Measurements from ENCODE around the gene SP3. TPM values are rescaled to one million over a fixed set of nuclear protein-coding genes. Genes with fewer than 3 reads are reported as not detected.
A peak's percentile ranks its signal among the peaks of the same experiment; 100 is the strongest.

SP3 gene
- total and polyA plus RNA-seq, 9 of the 15 experiments (the other 6 are each of a cell fraction or from before 2014, with no cell fraction given), result 12.0 to 106 (median 74.9) TPM

DNA sequence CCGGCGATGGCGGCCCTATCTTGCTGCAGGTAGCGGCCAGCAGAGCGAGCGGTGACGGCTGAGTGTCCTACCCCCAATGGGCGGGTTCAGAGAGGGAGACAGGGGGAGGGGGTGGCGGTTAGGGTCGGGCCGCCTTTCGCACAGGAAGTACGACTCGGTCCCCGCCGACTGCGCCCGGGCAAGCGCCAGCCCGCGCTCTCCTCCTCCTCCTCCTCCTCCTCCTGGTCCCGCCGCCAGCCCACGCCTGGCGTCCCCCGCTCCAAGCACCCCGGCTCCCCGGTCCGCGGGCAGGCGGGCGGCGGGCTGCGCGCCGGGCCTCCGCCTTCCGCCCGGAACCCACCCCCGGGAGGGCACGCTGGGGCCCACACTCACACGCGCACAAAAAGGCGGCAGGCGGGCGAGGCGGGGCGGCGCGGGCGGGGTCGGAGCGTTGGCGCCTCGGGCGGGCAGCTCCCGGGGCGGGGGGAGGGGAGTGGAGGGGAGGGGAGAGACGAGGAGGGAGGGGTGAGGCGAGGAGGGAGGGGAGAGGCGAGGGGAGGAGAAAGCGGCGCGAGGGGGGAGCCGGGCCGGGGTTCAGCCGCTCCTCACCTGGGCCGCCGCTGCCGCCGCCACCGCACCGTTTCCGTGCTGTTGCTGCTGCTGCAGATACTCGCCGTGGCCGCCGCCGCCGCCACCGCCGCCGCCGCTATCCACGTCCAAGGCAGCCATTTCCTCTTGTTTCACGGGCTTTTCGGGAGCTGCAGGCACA is 1.2 kb downstream of the SP3 start (continued):
- no peak for TF ChIP-seq TAL1 (IDR thresholded peaks at IDR 0.05)
- no peak for TF ChIP-seq NR1H2 (CRISPR knock-in tag; IDR thresholded peaks at IDR 0.05)
- TF ChIP-seq ZNF57 (CRISPR knock-in tag; IDR thresholded peaks at IDR 0.05), result no peak
- no peak for TF ChIP-seq HDAC1 (IDR thresholded peaks at IDR 0.05)
- TF ChIP-seq, protein P1, sequence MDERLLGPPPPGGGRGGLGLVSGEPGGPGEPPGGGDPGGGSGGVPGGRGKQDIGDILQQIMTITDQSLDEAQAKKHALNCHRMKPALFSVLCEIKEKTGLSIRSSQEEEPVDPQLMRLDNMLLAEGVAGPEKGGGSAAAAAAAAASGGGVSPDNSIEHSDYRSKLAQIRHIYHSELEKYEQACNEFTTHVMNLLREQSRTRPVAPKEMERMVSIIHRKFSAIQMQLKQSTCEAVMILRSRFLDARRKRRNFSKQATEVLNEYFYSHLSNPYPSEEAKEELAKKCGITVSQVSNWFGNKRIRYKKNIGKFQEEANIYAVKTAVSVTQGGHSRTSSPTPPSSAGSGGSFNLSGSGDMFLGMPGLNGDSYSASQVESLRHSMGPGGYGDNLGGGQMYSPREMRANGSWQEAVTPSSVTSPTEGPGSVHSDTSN (CRISPR knock-in tag; IDR thresholded peaks at IDR 0.05; ENCODE audit: low read depth), result no peak
- TF ChIP-seq, protein P1 (tag; conservative IDR thresholded peaks at IDR 0.05; ENCODE audit: low read depth), result no peak
- TF ChIP-seq, protein P2, sequence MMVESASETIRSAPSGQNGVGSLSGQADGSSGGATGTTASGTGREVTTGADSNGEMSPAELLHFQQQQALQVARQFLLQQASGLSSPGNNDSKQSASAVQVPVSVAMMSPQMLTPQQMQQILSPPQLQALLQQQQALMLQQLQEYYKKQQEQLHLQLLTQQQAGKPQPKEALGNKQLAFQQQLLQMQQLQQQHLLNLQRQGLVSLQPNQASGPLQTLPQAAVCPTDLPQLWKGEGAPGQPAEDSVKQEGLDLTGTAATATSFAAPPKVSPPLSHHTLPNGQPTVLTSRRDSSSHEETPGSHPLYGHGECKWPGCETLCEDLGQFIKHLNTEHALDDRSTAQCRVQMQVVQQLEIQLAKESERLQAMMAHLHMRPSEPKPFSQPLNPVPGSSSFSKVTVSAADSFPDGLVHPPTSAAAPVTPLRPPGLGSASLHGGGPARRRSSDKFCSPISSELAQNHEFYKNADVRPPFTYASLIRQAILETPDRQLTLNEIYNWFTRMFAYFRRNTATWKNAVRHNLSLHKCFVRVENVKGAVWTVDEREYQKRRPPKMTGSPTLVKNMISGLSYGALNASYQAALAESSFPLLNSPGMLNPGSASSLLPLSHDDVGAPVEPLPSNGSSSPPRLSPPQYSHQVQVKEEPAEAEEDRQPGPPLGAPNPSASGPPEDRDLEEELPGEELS (CRISPR knock-in tag; IDR thresholded peaks at IDR 0.05; ENCODE audit: borderline replicate concordance), result peak; percentile 97; the same call in 1 of the 2 replicates
- TF ChIP-seq ZFX (CRISPR knock-in tag; IDR thresholded peaks at IDR 0.05), result peak; percentile 79
- TF ChIP-seq, protein P3, sequence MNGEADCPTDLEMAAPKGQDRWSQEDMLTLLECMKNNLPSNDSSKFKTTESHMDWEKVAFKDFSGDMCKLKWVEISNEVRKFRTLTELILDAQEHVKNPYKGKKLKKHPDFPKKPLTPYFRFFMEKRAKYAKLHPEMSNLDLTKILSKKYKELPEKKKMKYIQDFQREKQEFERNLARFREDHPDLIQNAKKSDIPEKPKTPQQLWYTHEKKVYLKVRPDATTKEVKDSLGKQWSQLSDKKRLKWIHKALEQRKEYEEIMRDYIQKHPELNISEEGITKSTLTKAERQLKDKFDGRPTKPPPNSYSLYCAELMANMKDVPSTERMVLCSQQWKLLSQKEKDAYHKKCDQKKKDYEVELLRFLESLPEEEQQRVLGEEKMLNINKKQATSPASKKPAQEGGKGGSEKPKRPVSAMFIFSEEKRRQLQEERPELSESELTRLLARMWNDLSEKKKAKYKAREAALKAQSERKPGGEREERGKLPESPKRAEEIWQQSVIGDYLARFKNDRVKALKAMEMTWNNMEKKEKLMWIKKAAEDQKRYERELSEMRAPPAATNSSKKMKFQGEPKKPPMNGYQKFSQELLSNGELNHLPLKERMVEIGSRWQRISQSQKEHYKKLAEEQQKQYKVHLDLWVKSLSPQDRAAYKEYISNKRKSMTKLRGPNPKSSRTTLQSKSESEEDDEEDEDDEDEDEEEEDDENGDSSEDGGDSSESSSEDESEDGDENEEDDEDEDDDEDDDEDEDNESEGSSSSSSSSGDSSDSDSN (IDR thresholded peaks at IDR 0.05; ENCODE audit: borderline replicate concordance in 1 of 2, low read depth in 2 of 2, low read length in 2 of 2), result peak in 1 of 2 experiments; percentile 79; a peak in 3 of 4 replicates
- no peak for TF ChIP-seq ZNF311 (CRISPR knock-in tag; IDR thresholded peaks at IDR 0.05)
- TF ChIP-seq, protein P4, sequence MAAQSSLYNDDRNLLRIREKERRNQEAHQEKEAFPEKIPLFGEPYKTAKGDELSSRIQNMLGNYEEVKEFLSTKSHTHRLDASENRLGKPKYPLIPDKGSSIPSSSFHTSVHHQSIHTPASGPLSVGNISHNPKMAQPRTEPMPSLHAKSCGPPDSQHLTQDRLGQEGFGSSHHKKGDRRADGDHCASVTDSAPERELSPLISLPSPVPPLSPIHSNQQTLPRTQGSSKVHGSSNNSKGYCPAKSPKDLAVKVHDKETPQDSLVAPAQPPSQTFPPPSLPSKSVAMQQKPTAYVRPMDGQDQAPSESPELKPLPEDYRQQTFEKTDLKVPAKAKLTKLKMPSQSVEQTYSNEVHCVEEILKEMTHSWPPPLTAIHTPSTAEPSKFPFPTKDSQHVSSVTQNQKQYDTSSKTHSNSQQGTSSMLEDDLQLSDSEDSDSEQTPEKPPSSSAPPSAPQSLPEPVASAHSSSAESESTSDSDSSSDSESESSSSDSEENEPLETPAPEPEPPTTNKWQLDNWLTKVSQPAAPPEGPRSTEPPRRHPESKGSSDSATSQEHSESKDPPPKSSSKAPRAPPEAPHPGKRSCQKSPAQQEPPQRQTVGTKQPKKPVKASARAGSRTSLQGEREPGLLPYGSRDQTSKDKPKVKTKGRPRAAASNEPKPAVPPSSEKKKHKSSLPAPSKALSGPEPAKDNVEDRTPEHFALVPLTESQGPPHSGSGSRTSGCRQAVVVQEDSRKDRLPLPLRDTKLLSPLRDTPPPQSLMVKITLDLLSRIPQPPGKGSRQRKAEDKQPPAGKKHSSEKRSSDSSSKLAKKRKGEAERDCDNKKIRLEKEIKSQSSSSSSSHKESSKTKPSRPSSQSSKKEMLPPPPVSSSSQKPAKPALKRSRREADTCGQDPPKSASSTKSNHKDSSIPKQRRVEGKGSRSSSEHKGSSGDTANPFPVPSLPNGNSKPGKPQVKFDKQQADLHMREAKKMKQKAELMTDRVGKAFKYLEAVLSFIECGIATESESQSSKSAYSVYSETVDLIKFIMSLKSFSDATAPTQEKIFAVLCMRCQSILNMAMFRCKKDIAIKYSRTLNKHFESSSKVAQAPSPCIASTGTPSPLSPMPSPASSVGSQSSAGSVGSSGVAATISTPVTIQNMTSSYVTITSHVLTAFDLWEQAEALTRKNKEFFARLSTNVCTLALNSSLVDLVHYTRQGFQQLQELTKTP (IDR thresholded peaks at IDR 0.05; ENCODE audit: low read depth in 1 of 2, partially characterized antibody in 2 of 2), result no peak
- TF ChIP-seq, protein P5, sequence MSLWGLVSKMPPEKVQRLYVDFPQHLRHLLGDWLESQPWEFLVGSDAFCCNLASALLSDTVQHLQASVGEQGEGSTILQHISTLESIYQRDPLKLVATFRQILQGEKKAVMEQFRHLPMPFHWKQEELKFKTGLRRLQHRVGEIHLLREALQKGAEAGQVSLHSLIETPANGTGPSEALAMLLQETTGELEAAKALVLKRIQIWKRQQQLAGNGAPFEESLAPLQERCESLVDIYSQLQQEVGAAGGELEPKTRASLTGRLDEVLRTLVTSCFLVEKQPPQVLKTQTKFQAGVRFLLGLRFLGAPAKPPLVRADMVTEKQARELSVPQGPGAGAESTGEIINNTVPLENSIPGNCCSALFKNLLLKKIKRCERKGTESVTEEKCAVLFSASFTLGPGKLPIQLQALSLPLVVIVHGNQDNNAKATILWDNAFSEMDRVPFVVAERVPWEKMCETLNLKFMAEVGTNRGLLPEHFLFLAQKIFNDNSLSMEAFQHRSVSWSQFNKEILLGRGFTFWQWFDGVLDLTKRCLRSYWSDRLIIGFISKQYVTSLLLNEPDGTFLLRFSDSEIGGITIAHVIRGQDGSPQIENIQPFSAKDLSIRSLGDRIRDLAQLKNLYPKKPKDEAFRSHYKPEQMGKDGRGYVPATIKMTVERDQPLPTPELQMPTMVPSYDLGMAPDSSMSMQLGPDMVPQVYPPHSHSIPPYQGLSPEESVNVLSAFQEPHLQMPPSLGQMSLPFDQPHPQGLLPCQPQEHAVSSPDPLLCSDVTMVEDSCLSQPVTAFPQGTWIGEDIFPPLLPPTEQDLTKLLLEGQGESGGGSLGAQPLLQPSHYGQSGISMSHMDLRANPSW (CRISPR knock-in tag; IDR thresholded peaks at IDR 0.05), result no peak

Data from K562 (cell line).